B cell (primary cell): ENCODE results near the gene ZNF652.

Experiments used
- EZH2 ChIP-seq: IDR thresholded peaks from 2 replicates; pipeline ENCODE4 v1.6.1; 2012; ENCODE audit warnings: borderline replicate concordance, low read depth, mild to moderate bottlenecking, moderate library complexity, low read length; ENCODE audit not compliant: insufficient read depth, poor library complexity, severe bottlenecking
- TF ChIP-seq, protein P1 (sequence below): fragments of 200-600 bp; IDR thresholded peaks from one replicate; pipeline ENCODE4 v1.8.0; 2022; ENCODE audit warnings: antibody characterized with exemption, mild to moderate bottlenecking

DNA sequence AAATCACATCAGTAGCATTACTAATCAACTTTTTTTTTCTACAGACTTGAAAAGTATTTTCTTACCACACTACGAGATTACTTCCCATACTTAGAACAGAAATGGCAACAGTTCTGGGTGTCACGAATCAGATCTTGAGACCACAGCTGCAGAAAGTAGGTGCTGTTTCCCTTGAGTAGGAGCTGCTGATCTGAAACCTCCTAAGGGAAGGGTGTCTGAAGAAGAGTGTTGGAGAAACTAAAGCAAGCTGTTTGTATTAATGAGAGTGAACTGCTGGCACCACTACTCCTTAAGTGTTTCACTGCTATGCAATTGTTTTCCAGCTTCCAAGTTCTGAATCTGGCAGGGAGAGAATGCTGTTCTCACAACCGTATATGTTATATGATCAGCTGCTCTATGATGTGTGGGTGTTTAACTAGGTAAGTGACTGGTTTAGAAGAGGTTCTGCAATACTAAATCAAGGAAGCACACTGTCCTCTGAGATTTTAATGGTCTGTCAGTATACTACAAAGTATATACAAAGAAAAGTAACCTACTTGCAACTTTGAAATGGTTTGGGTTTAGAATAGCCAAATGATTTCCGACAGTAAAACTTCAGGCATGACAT lies 3.3 kb downstream of the ZNF652 start:
- TF ChIP-seq, protein P1, sequence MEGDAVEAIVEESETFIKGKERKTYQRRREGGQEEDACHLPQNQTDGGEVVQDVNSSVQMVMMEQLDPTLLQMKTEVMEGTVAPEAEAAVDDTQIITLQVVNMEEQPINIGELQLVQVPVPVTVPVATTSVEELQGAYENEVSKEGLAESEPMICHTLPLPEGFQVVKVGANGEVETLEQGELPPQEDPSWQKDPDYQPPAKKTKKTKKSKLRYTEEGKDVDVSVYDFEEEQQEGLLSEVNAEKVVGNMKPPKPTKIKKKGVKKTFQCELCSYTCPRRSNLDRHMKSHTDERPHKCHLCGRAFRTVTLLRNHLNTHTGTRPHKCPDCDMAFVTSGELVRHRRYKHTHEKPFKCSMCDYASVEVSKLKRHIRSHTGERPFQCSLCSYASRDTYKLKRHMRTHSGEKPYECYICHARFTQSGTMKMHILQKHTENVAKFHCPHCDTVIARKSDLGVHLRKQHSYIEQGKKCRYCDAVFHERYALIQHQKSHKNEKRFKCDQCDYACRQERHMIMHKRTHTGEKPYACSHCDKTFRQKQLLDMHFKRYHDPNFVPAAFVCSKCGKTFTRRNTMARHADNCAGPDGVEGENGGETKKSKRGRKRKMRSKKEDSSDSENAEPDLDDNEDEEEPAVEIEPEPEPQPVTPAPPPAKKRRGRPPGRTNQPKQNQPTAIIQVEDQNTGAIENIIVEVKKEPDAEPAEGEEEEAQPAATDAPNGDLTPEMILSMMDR = no peak
- TF ChIP-seq EZH2 = no peak
